CD4-positive, alpha-beta memory T cell (primary cell): ENCODE results near the gene DNAJB4. TPM values are rescaled to one million over a fixed set of nuclear protein-coding genes. Genes with fewer than 3 reads are reported as not detected.
"Not testable (repeated sequence)": the region's sequence is repeated elsewhere in the genome, so short reads cannot be mapped to it uniquely, and the experiment has no call there.

Experiments
- CTCF ChIA-PET: fragments of 350-600 bp; sonication (Branson Sonifier 250); formaldehyde crosslinking; loops from one replicate; lab custom pipeline; 2021; ENCODE audit warnings: inconsistent platforms; ENCODE audit not compliant: partially characterized antibody; lab: Charles Lee
- POLR2A ChIA-PET: fragments of 350-600 bp; sonication (Branson Sonifier 250); formaldehyde crosslinking; loops from one replicate; lab custom pipeline; 2021; ENCODE audit not compliant: partially characterized antibody; lab: Charles Lee
- DNase-seq, 5 donors: peaks; one replicate each; pipeline versions ENCODE4 v3.0.0 to v3.0.0-alpha.2; 2020 to 2022; ENCODE audit warnings: mixed read lengths in 1 of 5
- H3K27ac ChIP-seq: one replicate; pipeline ENCODE4 v1.7.0; 2013; ENCODE audit warnings: low read depth, low read length
- H3K27me3 ChIP-seq: 2 replicates; pipeline ENCODE4 v1.7.0; 2013; ENCODE audit warnings: mild to moderate bottlenecking, low read length, moderate library complexity; ENCODE audit not compliant: insufficient read depth
- H3K36me3 ChIP-seq: 2 replicates; pipeline ENCODE4 v1.7.0; 2013; ENCODE audit warnings: mild to moderate bottlenecking, low read length, moderate library complexity; ENCODE audit not compliant: insufficient read depth
- H3K4me1 ChIP-seq: 2 replicates; pipeline ENCODE4 v1.7.0; 2013; ENCODE audit warnings: mild to moderate bottlenecking, low read length, moderate library complexity; ENCODE audit not compliant: insufficient read depth
- H3K4me3 ChIP-seq, 2 donors: one replicate each; pipeline ENCODE4 v1.7.0; 2013; ENCODE audit warnings: low read length in 2 of 2, mild to moderate bottlenecking in 1 of 2
- H3K9me3 ChIP-seq, 2 donors: one replicate each; pipeline ENCODE4 v1.7.0; 2013; ENCODE audit warnings: low read length in 2 of 2, control low read depth in 1 of 2; ENCODE audit not compliant: control insufficient read depth in 1 of 2
- H3K27ac Mint-ChIP-seq, 7 donors: one replicate each; pipeline ENCODE4 v1.8.0; 2020 to 2021; ENCODE audit warnings: mixed read lengths in 7 of 7, mild to moderate bottlenecking in 6 of 7, inconsistent platforms in 3 of 7, moderate library complexity in 3 of 7
- H3K27me3 Mint-ChIP-seq, 2 donors: one replicate each; pipeline ENCODE4 v1.8.0; 2020 to 2021; ENCODE audit warnings: mixed read lengths in 2 of 2
- H3K36me3 Mint-ChIP-seq, 2 donors: one replicate each; pipeline ENCODE4 v1.8.0; 2020 to 2021; ENCODE audit warnings: mixed read lengths in 2 of 2, inconsistent platforms in 1 of 2, mild to moderate bottlenecking in 1 of 2
- H3K4me1 Mint-ChIP-seq, 4 donors: one replicate each; pipeline ENCODE4 v1.8.0; 2020 to 2021; ENCODE audit warnings: mixed read lengths in 4 of 4, mild to moderate bottlenecking in 1 of 4
- H3K4me3 Mint-ChIP-seq, 8 donors: one replicate each; pipeline ENCODE4 v1.8.0; 2020 to 2021; ENCODE audit warnings: mixed read lengths in 8 of 8, mild to moderate bottlenecking in 7 of 8, moderate library complexity in 6 of 8, inconsistent platforms in 3 of 8
- H3K9me3 Mint-ChIP-seq, 8 donors: one replicate each; pipeline ENCODE4 v1.8.0; 2020 to 2021; ENCODE audit warnings: mixed read lengths in 8 of 8, mild to moderate bottlenecking in 5 of 8, inconsistent platforms in 3 of 8, moderate library complexity in 1 of 8
- intact Hi-C: fragments of 100-400 bp; cut with micrococcal nuclease; formaldehyde crosslinking; loops from one replicate; pipeline ENCODE4 v1.15.1; 2023
- polyA plus RNA-seq, 2 donors: library from polyadenylated mRNA; unstranded; fragments of 300-500 nt; fragmentation: Illumina TruSeq; gene quantifications; one replicate each; pipeline ENCODE4 v1.2.3, GENCODE V29; 2021
- total RNA-seq, 2 experiments: library from RNA; stranded (reverse); gene quantifications; one replicate each; pipeline ENCODE4 v1.2.3, GENCODE V29; 2021

The DNAJB4 gene
- total and polyA plus RNA-seq, 4 experiments from 2014 or later = 8.7 to 18.3 (median 12.6) TPM

DNA sequence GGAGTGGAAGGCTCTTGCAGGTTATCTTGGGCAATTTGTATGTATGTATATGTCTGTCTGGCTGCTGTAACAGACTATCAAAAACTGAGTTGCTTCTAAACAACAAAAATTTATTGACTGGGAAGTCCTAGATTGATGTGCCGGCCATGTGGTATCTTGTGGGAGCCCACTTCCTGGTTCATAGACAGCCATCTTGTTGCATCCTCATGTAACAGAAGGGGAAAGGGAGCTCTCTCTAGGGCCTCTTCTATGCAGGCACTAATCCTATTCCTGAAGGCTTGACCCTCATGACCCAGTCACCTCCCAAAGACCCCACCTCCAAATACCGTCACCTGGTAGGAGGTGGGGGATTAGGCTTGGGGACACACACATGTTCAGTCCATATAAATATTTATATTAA lies 50.2 kb downstream of the DNAJB4 start:
- no peak overlapping the region for H3K27ac Mint-ChIP-seq
- H3K27me3 Mint-ChIP-seq = peaks cover 0 to 3% of the 10 kb centered on the region in 2 donors
- Histone ChIP-seq H3K9me3 (no peaks in the 10 kb centered on the region), H3K36me3 (no peaks in the 10 kb centered on the region), H3K4me3 (no peak overlapping the region), H3K27me3 (no peaks in the 10 kb centered on the region), H3K4me1 (no peaks in the 10 kb centered on the region), H3K27ac (no peak overlapping the region)
- intact Hi-C loops = no loop called here
- no peaks in the 10 kb centered on the region for H3K36me3 Mint-ChIP-seq
- CTCF ChIA-PET = no interaction called here
- no peak overlapping the region for H3K4me3 Mint-ChIP-seq
- H3K9me3 Mint-ChIP-seq = peaks cover 0 to 4% (median 0%) of the 10 kb centered on the region in 8 donors
- DNase-seq = no peak
- POLR2A ChIA-PET = interaction anchor here (0.7 kb wide), 1 partner anchor 45 kb away, joined by 3 read pairs; no protein-coding TSS in a partner anchor
- peaks cover 0 to 3% (median 1%) of the 10 kb centered on the region in 4 donors for H3K4me1 Mint-ChIP-seq

DNA sequence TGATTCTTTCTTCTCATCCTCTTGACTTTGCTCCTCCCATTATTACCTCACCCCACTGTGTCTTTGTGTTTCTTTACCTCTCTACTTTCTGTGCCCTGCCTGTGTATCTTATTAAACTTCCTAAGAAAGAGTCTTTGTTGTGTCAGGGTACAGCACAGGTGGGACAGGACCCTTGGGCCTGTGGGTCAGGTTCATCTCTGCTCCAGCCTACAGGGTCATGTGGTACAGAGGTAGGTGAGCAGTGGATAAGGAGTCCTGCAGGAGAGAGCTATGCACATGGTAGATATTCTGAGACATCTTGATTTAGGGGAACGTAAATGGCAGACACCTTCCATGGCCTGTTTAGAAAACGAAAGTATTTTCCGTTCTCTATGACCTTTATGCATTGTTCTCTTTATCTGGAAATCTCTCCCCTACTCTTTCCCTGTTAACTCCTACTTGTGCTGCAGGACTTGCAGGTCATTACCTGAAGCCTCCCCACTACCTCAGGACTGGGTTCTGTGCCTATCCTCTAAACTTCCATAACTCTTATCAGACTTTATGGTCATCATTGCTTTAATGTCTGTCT lies 50.9 kb downstream of the DNAJB4 start:
- peak overlapping the region in 1 of 7 donors; percentile 63 for H3K27ac Mint-ChIP-seq
- peaks cover 0 to 4% (median 0%) of the 10 kb centered on the region in 8 donors for H3K9me3 Mint-ChIP-seq
- no peaks in the 10 kb centered on the region for H3K4me1 ChIP-seq
- CTCF ChIA-PET = no interaction called here
- POLR2A ChIA-PET = interaction anchor here (0.7 kb wide), 1 partner anchor 44 kb away, joined by 3 read pairs; no protein-coding TSS in a partner anchor
- peaks cover 0 to 5% of the 10 kb centered on the region in 2 donors for H3K27me3 Mint-ChIP-seq
- peak overlapping the region in 2 of 8 donors; percentile 9 to 50 for H3K4me3 Mint-ChIP-seq
- no peaks in the 10 kb centered on the region for H3K27me3 ChIP-seq
- peaks cover 0 to 3% (median 1%) of the 10 kb centered on the region in 4 donors for H3K4me1 Mint-ChIP-seq
- H3K36me3 Mint-ChIP-seq = no peaks in the 10 kb centered on the region
- no peaks in the 10 kb centered on the region for H3K36me3 ChIP-seq
- H3K4me3 ChIP-seq = no peak overlapping the region
- H3K27ac ChIP-seq = no peak overlapping the region
- H3K9me3 ChIP-seq = no peaks in the 10 kb centered on the region
- no peak for DNase-seq
- intact Hi-C loops = no loop called here

DNA sequence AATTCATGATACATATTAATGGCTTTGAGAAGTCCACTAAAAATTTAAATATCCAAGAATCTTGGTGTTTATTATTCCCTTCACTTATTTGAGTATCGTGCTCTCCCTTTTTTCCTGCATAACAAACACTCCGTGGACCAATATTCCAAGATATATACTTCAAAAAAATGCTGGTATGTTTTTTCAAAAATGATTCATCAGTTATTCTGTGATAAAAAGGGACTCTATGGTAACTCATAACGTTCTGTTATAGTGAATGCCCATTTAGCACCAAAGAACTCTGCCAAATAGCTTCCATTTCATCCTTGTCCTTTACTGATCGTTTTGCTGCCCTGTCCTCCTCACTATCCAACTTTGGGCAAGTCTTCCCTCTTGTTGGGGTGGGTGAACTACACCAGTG lies 53.9 kb downstream of the DNAJB4 start:
- peaks cover 0 to 4% (median 0%) of the 10 kb centered on the region in 8 donors for H3K9me3 Mint-ChIP-seq
- Histone ChIP-seq H3K27ac (no peak overlapping the region), H3K36me3 (no peaks in the 10 kb centered on the region), H3K27me3 (no peaks in the 10 kb centered on the region), H3K4me3 (no peak overlapping the region), H3K9me3 (no peaks in the 10 kb centered on the region), H3K4me1 (no peaks in the 10 kb centered on the region)
- H3K4me3 Mint-ChIP-seq = no peak overlapping the region
- ChIA-PET CTCF (interaction anchor here (1.3 kb wide), 1 partner anchor 20 kb away, joined by 3 read pairs; no protein-coding TSS in a partner anchor), POLR2A (no interaction called here)
- DNase-seq = no peak
- peaks cover 0 to 3% (median 1%) of the 10 kb centered on the region in 4 donors for H3K4me1 Mint-ChIP-seq
- intact Hi-C loops = no loop called here
- peaks cover 2 to 7% of the 10 kb centered on the region in 2 donors for H3K27me3 Mint-ChIP-seq
- no peaks in the 10 kb centered on the region for H3K36me3 Mint-ChIP-seq
- H3K27ac Mint-ChIP-seq = no peak overlapping the region

DNA sequence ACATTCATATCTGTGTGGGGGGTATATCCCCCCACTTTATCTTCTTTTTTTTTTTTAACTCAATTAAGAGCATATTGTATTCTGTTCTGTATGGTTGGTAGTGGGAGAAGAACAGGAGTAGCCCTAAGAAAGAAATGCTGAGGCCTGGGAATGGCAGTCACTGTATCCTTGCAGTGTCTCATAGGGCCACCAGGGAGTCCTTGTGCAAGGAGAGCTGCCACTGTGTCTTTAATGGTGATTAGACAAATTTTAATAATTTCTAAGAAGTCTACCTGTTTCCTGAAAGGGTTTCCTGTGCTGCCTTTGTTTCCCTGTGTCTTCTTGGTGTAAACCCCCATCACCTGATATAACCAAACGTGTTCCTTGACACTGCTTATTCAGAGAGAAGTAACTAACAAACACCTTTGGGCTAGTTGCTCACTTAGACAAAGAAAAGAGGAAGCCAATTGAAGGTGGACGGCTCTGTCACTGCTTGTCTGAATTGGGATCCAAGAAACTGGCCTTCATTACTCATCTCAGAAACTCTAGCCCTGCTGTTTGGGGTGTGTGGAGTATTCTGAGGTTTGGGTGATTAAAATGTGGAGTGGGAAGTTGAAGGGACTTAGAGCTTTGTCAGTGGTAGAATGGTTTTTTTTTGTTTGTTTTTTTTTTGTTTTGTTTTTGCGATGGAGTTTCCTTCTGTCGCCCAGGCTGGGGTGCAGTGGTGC lies 56.3 kb downstream of the DNAJB4 start:
- ChIA-PET POLR2A (no interaction called here), CTCF (no interaction called here)
- Mint-ChIP-seq H3K36me3 (no peaks in the 10 kb centered on the region), H3K4me3 (no peak overlapping the region), H3K9me3 (peaks cover 0 to 2% (median 0%) of the 10 kb centered on the region in 8 donors), H3K27ac (no peak overlapping the region), H3K4me1 (no peaks in the 10 kb centered on the region), H3K27me3 (peaks cover 9 to 10% of the 10 kb centered on the region in 2 donors)
- no peaks in the 10 kb centered on the region for H3K27me3 ChIP-seq
- H3K27ac ChIP-seq = no peak overlapping the region
- DNase-seq = no peak
- no peaks in the 10 kb centered on the region for H3K9me3 ChIP-seq
- no peaks in the 10 kb centered on the region for H3K36me3 ChIP-seq
- H3K4me3 ChIP-seq = no peak overlapping the region
- no peaks in the 10 kb centered on the region for H3K4me1 ChIP-seq
- intact Hi-C loops = no loop called here

DNA sequence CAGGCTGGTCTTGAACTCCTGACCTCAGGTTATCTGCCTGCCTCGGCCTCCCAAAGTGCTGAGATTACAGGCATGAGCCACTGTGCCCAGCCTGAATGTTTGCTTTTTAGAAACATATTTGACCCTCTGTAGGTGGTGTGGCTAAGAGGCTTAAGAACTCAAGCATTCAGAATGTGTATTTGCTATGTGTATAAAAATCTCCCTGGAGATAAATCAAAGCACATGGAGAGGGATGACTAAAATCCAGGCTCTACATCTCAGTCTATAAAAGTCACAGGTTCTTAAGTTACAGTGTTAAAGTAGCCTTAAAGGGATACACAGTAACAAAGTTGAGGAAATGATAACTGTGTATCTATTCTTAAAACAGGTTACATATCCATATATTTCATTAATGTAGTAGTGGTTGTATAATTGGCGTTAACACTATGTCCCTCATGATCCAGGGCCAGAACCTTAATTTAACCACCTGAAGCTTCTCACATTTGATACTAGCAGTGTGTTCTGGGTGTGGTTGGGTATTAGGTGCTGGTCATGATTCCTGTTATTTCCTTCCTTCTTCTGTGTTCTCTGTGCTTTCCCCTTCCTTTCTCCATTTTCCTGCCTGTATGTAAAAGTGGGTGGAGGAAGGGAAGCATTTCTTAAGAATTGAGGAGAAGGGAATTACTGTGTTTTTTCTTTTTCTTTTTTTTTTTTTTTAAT lies 57.2 kb downstream of the DNAJB4 start:
- H3K4me1 Mint-ChIP-seq = no peaks in the 10 kb centered on the region
- CTCF ChIA-PET = no interaction called here
- intact Hi-C loops = no loop called here

DNA sequence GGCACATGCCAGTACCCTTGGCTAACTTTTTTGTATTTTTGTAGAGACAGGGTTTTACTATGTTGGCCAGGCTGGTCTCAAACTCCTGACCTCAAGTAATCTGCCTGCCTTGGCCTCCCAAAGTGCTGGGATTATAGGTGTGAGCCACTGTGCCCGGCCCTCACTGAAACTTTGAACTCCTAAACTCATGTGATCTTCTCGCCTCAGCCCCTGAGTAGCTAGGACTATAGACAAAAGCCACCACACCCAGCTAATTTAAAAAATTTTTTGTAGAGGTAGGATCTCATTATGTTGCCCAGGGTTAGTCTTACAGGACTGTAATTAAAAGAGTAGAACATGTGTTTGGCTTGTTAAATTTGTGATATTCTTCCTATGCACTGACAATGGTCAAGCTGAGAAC lies 60.1 kb downstream of the DNAJB4 start:
- CTCF ChIA-PET, H3K4me1 Mint-ChIP-seq, DNase-seq, H3K36me3 Mint-ChIP-seq, H3K4me3 Mint-ChIP-seq, H3K36me3 ChIP-seq, H3K9me3 ChIP-seq, H3K27ac ChIP-seq, intact Hi-C loops, H3K9me3 Mint-ChIP-seq, H3K4me3 ChIP-seq, H3K27ac Mint-ChIP-seq, H3K4me1 ChIP-seq, H3K27me3 ChIP-seq, POLR2A ChIA-PET: not testable (repeated sequence)
- peaks cover 11 to 20% of the 10 kb centered on the region in 2 donors for H3K27me3 Mint-ChIP-seq

More for the DNA sequence above, 57.2 kb downstream of the DNAJB4 start:
- H3K27me3 Mint-ChIP-seq = peaks cover 12 to 13% of the 10 kb centered on the region in 2 donors
- POLR2A ChIA-PET = no interaction called here
- Histone ChIP-seq H3K9me3 (no peaks in the 10 kb centered on the region), H3K27me3 (no peaks in the 10 kb centered on the region), H3K27ac (no peak overlapping the region), H3K36me3 (no peaks in the 10 kb centered on the region), H3K4me1 (no peaks in the 10 kb centered on the region), H3K4me3 (no peak overlapping the region)
- DNase-seq = no peak
- H3K27ac Mint-ChIP-seq = no peak overlapping the region
- peaks cover 0 to 2% (median 0%) of the 10 kb centered on the region in 8 donors for H3K9me3 Mint-ChIP-seq
- no peaks in the 10 kb centered on the region for H3K36me3 Mint-ChIP-seq
- H3K4me3 Mint-ChIP-seq = no peak overlapping the region
